Posterior cingulate gyrus (tissue), 11 donors: ENCODE measurements around the gene HHAT.
"Not testable (repeated sequence)": the region's sequence is repeated elsewhere in the genome, so short reads cannot be mapped to it uniquely, and the experiment has no call there.

Experiments used
- DNase-seq, 10 donors: peaks; one replicate each; pipeline versions ENCODE4 v3.0.0 to v3.0.0-alpha.2; 2020 to 2021; ENCODE audit warnings: mixed read lengths in 3 of 10
- intact Hi-C: fragments of 100-400 bp; cut with DNase I; formaldehyde crosslinking; loops from one replicate; pipeline ENCODE4 v1.15.1; 2023

Gene HHAT

DNA sequence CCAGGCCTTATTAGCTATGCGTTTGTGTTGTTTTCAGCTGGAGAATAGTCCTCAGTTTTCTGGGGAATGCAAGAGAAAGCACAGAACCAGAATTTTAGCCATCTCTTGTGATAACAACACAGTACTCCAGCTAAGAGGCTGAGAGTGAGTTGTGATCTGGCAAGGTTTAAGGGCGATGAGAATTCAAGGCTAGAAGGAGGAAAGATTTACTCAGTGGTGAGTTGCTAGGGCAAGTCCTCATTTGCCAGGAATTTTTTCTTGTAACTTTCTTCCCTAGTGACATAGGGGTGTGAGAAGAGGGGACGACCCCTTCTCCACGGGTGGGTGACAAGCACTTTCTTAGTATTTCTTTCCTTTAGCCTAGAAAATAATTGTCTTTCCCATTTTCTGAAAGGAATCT lies 53.2 kb downstream of the HHAT start:
- intact Hi-C loops, result no loop called here
- no peak for DNase-seq

DNA sequence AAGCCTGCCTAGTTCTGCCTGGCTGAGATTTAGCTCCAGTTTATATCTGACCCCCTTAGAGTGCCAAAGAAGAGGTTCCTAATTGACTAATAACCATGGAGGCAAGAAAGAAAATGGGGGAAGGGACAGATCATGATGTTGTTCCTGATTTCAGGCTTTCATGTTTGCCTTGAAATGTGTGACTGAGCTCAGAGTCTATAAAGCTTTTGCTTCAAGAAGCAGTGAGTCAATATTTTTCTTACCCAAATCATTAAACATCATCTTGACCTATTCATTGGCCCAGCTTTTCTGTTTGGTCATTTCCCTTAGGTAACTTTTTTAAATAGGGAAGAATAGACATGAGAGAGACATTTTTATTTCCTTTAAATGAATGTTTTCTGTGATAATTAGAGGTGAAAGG lies 55.9 kb downstream of the HHAT start:
- no peak for DNase-seq
- intact Hi-C loops, result no loop called here

DNA sequence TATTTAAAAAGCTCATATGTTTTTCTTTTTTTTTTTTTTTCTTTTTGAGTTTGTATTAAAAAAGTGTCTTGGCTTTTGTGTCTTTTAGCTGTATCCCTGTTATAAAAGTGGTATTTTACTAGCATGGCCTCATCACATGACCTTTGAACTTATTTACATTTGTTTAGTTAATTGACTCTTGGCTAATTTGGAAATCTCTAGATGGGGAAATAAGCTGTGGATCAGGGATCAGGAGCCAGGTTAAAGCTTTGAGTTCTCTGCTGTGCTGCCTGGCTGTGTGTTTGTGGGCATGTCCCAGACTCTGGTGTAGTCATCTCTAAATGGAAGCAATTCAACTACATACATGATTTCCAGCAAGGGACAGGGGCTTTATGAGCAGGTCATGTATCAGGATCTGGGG lies 56.5 kb downstream of the HHAT start:
- intact Hi-C loops, result no loop called here
- DNase-seq, result no peak

DNA sequence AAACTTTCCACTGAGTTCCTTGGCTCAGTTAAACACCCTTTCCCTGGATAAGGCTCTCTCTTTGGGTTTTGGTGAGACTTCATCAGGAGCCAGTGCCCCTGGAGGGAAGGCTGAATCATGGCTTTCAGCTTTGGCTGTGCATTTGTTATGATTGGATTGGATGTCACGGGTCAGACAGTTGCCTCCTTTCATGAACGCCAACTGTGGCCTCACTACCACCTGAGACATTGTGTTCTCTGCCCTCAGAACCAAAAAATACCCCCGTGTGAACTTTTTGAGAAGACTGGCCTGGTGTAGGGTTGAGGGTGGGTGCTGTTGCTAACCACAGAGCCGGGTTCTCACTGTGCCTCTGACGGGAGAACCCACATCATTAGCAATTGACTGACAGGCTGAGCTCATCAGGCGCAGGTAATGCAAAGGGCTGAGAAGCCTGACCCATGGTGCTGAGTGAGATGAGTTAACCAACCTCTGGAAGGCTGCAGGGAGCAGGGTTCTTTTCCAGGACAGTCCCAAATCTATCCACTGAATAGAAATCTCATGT lies 65.6 kb downstream of the HHAT start:
- intact Hi-C loops, result no loop called here
- DNase-seq, result no peak

DNA sequence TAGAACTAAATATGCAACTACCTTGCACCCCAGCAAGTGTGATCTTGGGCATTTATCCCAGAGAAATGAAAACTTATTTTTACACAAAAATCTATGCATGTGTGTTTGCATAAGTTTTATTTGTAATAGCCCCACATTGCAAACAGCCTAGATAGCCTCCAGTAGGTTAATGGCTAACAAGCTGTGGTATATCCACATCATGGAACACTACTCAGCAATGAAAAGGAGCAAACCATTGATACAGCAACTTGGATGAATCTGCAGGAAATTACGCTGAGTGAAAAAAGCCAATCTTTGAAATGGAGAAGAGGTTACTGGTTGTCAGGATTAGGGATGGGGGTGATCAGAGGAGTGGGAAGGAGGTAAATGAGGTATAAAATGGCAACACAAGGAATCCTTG lies 67.8 kb downstream of the HHAT start:
- no peak for DNase-seq
- intact Hi-C loops, result no loop called here

DNA sequence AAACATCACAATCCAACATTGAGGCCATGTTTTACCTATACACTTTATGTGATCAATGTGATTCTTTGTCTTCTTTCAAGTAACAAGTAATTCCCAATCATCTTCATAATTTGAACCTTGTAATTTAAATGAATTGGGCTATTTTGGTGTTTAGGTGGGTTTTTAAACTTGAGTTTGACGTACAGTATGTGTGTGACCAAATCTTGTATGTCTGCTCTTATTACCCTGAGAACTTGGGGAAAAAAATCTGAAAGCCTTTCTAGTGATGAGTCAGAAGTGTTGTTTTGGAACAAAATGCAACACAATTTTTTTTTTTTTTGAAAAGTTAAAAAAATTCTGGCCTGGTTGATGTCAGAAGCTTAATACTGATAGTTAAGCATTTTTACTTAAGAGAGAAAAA lies 68.5 kb downstream of the HHAT start:
- intact Hi-C loops, result no loop called here
- DNase-seq, result no peak

DNA sequence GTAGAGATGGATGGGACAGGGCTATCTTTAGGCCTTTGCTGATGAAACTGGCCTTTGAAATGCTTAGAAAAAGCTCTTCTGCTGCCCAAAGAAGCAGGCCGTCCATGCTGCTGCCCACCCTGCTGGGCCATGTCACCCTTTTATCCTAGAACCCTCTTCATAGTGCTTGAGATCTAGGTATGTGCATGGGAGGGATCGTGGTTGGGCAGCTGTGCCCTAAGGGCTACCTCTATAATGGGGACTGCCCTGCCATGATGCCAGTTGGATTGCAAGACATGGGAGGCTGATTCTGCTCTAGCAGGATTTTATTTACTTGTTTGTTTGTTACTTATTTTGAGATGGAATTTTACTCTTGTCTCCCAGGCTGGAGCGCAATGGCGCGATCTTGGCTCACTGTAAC lies 69.0 kb downstream of the HHAT start:
- no peak for DNase-seq
- intact Hi-C loops, result no loop called here

DNA sequence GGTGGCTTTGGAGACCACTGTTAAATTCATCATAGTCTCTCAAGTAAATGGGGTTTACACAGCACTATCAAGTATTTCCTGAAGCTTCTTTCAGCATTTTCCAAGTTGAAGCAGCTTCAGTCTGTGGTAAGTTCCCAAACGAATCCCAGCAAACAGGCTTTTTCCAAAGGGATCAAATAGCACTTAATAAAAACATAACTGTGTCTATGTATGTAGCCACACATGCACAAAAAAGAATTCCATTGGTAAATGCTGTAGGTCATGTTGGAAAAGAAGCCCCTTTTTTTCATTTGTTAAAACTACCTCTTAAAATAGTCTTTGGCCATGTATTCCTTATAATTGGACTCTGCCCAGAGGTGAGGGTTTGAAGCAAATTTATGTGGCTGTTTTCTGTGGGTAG lies 69.8 kb downstream of the HHAT start:
- intact Hi-C loops, result no loop called here
- no peak for DNase-seq

DNA sequence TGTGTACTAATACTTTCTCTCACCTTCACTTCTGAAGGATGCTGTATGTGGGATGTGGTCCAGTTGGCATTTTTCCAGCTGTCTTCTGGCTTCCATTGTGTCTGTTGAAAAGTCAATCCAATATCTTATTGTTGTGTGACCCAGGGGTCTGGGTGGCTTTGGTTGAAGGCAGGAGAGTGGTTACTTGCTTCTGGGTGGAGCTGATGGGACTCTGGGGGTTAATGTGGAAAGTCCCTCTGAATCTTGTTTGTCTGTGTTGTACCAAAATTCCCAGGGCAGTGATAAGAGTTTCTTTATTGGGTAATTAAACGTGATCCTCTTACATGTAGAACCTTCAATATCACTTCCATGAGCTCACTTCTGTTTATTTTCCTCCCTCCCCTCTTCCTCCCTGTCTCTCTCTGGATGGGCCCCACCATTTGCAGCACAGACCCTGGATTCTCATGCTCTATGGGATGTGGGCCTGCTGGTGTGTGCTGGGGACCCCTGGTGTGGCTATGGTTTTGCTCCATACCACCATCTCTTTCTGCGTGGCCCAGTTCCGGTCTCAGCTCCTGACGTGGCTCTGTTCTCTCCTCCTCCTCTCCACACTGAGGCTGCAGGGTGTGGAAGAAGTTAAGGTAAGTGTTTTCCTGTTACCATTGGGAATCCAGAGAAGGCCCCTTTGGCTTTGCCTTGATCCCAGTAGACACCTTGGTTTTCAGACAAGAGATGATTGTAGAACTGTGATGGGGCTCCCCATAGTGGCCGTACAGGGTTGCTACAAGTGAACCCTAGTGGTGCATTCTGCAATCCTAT lies 71.5 kb downstream of the HHAT start:
- DNase-seq, result peak; percentile 36 to 95 (median 71)
- intact Hi-C loops, result loop anchor here (1.0 to 5.0 kb wide), 2 partner anchors 39 to 258 kb away; no protein-coding TSS in a partner anchor

DNA sequence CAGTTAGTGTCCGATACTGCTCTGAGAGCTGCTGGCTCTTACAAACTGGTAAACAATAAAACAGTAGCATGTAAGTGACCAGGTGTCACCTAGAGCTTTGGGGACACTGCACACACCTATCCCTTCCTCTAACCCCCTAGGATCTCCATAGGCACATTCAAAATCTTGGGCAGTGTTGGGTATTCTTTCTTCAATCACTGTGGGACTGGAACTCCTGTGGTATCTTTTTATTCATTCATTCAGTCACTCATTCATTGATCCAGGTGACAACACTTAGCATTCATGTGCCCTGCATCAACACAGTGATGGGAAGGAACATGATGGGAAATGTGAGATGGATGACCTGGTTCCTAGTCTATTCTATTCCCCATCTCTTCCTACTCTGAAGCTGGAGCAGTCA lies 73.9 kb downstream of the HHAT start:
- intact Hi-C loops, result loop anchor here (5.0 kb wide), 1 partner anchor 260 kb away; no protein-coding TSS in a partner anchor
- no peak for DNase-seq

DNA sequence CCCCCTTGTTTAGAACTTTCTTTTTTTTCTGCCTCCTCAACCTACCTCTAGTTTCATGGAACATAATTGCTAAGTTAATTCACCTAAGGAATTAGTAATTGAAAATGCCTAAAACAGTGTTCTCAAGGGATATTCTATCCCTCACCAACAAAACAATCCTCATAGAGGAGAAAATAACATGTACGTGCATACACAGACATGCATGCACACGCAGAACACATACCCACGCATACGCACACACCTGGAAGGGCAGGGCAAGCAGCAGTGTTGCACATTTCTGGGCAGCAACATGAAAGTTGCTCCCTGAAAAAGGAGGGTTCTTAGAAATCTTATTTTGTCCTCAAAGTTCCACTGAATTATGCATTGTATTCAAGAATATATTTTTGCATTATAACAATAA lies 76.6 kb downstream of the HHAT start:
- intact Hi-C loops, result no loop called here

DNA sequence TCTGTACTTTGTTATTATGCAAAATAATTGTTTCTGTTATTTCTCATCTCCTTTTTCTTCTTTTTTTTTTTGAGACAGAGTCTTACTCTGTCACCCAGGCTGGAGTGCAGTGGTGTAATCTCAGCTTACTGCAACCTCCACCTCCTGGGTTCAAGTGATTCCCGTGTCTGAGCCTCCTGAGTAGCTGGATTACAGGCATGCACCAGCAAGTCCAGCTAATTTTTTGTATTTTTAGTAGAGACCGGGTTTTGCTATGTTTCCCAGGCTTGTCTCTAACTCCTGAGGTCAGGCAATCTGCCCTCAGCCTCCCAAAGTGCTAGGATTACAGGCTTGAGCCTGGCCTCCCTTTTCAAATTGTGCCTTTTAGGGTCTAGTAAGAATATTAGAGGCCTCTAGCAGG lies 77.6 kb downstream of the HHAT start:
- DNase-seq, intact Hi-C loops: not testable (repeated sequence)

More for the DNA sequence above, 76.6 kb downstream of the HHAT start:
- DNase-seq, result no peak

DNA sequence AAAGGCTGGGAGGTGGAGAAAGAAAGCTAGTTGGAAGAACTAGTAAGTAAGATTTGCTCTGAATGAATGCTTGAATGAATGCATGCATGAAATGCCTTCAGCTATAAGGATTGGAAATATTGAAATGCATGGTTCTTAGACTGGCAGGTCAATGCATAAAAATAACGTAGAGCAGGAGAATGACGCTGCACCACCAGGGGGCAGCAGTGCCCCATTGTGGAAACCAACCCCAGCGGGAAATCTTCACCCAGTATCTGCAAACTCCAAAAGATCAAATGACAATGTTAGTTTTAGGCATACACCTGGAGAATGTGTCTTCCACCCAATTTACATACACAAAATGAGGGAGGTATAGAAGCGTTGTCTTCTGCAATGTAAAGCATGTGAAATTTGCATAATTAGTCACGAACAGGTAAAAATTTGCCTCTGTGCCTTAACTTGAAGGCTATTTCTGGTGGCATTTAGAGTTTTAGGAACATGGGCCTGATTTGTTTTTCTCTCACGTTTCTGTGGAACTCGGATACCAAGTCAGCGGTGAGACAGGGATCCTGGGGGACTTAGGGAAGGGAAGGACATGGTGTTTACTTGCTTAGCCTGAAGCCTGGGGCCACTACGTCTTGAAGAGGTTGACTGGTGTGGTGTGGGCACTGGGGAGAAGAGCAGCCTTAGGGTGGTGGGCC lies 78.6 kb downstream of the HHAT start:
- intact Hi-C loops, result loop anchor here (1.0 kb wide), 1 partner anchor 727 kb away; the partner anchor contains the start of gene KCNH1
- DNase-seq, result peak; percentile 66 to 97 (median 86)

DNA sequence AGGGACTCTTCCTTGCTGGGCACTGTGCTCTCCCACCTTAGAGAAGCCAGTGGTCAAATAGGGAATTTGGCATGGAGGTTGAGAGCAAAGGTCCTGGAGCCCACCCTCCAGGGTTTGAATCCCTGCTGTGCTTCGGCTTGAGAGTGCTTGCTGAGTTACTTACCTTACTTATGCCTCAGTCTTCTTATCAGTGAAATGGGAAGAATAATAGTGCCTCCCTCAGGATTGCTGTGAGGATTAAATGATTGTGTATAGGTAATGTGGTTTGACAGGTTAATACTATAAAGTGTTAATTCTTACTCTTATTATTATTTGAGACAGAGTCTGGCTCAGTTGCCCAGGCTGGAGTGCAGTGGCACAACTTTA lies 79.2 kb downstream of the HHAT start:
- no peak for DNase-seq
- intact Hi-C loops, result loop anchor here (1.0 kb wide), 1 partner anchor 726 kb away; the partner anchor contains the start of gene KCNH1

DNA sequence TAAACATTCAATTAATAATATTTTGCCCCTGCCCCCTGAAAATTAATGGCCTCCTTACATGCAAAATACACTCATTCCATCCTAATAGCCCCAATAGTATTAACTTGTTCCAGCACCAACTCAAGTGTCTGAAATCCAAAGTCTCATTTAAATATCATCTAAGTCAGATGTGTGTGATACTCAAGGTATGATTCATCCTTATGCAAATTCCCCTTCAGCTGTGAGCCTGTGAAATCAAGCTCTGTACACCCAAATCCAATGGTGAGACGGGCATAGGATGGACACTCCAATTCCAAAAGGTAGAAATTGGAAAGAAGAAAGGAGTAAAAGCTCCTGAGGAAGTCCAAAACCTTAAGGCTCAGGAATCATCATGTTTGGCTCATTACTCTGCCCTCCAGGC lies 83.5 kb downstream of the HHAT start:
- intact Hi-C loops, result no loop called here
- no peak for DNase-seq

DNA sequence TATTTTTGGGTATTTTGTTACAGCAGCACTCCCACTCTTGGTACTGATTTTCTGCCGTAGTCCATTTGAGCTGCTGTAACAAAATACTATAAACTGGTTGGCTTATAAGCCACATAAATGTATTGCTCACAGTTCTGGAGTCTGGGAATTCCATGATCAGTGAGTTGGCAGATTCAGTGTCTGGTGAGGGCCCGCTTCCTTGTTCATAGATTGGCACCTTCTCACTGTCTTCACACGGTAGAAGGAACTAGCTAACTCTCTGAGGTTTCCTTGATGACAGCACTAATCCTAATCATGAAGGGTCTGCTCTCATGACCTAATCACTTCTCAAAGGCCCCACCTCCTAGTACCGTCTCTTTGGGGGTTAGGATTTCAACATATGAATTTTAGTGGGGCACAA lies 85.2 kb downstream of the HHAT start:
- intact Hi-C loops, result no loop called here
- DNase-seq, result no peak

DNA sequence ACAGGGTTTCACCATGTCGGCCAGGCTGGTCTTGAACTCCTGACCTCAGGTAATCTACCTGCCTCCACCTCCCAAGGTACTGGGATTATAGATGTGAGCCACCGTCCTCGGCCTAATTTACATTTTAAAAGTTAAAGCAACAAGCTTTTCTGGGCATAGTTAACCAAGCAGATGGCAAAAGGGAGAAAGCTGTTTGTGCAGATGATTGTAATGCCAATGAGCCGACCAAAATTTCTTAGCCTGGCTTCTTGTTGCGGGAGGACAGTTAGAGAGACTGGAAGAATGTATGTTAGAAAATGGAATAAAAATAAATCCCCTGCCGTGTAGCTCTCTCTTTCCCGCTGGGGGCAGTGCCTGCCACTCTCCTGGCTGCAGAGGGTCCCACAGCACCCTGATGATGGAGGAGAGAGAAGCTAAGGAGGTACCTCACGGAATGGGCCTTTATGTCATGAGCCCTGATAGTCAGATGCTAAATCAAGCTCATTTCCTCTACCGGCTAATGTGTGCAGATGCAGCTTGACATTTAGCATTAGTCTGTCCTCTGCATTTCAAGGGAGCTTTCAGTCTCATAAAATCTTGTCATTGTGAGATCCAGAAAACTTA lies 87.2 kb downstream of the HHAT start:
- intact Hi-C loops, result no loop called here
- peak in 2 of 10 donors; percentile 15 to 72 for DNase-seq

DNA sequence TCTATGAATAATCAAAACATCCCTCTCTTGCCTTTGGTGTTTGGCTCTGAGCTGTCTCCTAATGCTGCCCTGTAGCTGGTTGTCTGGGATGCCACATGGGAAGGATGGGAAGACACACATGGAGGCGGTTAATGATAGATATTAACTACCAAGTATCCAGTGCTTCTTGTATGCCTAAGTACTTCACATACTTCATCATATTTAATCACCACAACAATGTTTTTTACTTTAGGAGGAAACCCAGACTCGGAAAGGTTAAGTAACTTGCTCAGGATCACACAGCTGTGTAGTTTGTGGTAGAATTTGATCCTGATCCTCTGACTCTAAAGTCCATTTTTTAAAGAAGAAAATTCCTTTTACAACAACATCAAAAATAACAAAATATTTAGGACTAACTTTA lies 88.0 kb downstream of the HHAT start:
- DNase-seq, result no peak
- intact Hi-C loops, result no loop called here

DNA sequence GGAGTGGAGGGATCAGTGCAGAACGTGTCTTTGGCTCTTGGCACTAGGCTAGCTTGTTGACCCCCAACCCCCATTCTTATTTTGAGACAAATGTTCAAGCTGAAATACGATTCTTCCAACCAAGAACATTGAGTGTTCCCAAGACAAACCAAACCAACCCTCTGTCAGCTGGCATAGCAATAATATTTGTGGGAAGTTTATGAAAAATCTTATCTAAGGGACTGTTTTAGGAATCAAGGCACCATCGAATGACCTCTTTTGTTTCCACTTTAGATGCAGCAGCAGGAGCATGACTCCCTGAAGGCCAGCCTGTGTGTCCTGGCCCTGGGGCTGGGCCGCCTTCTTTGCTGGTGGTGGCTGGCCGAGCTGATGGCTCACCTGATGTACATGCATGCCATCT lies 89.2 kb downstream of the HHAT start:
- no peak for DNase-seq
- intact Hi-C loops, result no loop called here

DNA sequence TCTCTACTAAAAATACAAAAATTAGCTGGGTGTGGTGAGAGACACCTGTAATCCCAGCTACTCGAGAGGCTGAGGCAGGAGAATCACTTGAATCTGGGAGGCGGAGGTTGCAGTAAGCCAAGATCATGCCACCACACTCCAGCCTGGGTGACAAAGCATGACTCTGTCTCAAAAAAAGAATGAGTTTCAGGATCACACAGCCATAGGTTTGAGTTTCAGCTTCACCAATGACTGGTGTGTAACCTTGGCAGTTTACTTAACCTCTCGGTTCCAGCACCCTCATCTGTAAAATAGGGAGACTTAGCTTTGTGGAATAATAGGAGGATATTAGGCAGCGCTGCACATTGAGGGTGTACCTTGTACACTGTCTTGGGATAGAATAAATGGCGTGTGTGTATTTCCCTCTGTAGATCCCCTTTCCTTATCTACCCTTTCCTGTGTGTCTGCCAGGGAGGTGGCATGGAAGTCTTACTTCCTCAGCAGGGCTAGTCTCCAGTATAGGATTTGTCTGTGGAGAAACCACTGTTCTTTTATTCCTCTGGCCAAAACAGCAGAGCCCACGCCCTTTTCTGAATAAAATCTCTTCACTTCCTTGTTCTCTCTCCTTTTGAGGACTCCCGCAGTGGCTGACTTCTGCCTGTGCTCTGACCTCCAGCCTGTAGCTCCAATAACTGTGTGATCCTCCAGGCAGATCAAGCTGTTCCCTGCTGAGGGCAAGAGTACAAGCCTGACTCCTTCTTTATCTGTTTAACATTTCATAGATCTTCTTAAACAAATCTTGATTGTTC lies 90.4 kb downstream of the HHAT start:
- intact Hi-C loops, result no loop called here
- DNase-seq, result no peak

DNA sequence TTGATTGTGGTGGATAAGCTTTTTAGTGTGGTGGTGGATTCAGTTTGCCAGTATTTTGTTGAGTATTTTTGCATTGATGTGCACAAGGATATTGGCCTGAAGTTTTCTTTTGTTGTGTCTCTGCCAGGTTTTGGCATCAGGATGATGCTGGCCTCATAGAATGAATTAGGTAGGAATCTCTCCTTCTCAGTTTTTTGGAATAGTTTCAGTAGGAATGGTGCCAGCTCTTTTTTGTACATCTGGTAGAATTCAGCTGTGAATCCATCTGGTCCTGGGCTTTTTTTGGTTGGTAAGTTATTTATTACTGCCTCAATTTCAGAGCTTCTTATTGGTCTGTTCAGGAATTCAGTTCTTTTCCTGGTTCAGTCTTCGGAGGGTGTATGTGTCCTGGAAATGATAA lies 98.0 kb downstream of the HHAT start:
- intact Hi-C loops, DNase-seq: not testable (repeated sequence)
